ENCODE data around the gene LPCAT1.
"Not testable (repeated sequence)": the region's sequence is repeated elsewhere in the genome, so short reads cannot be mapped to it uniquely, and the experiment has no call there.

- not testable (repeated sequence) for TF ChIP-seq CTCF (IDR thresholded peaks at IDR 0.05; ENCODE audit: low read depth, low read length, poor library complexity, severe bottlenecking); EZH2phosphoT487 (IDR thresholded peaks at IDR 0.05; ENCODE audit: borderline replicate concordance, low read length)
These were observed 15.8 kb upstream of the LPCAT1 start for GRCh38 chr5:1539393-1540161.
